ENCODE data around the gene NUDT2.
"Not testable (repeated sequence)": the region's sequence is repeated elsewhere in the genome, so short reads cannot be mapped to it uniquely, and the experiment has no call there.

NUDT2 gene

GRCh38 chr9:34328987-34329832 is at the start of gene NUDT2, which contains the start of gene KIF24:
NUDT2 (plus strand) TSS chr9:34329569; CDS start chr9:34339040, 9,471 bp downstream.
KIF24 (minus strand) TSS chr9:34329268; CDS start chr9:34311346, 17,922 bp downstream.
- DNase-seq: peak; percentile 99 to 100 (median 100)

GRCh38 chr9:34282096-34282495 is 47.3 kb upstream of the NUDT2 start:
- DNase-seq: no peak

- DNase-seq: no peak
Observed at GRCh38 chr9:34289159-34289558, 40.2 kb upstream of the NUDT2 start.

- peak; percentile 62 to 76 (median 71) for DNase-seq
Observed at GRCh38 chr9:34291023-34291422, 38.3 kb upstream of the NUDT2 start.

GRCh38 chr9:34291423-34291822 is 37.9 kb upstream of the NUDT2 start:
- no peak for DNase-seq

GRCh38 chr9:34292552-34292951 is 36.8 kb upstream of the NUDT2 start:
- no peak for DNase-seq

GRCh38 chr9:34301064-34301463 is 28.3 kb upstream of the NUDT2 start:
- not testable (repeated sequence) for DNase-seq

GRCh38 chr9:34308316-34308715 is 21.1 kb upstream of the NUDT2 start:
- not testable (repeated sequence) for DNase-seq

GRCh38 chr9:34310215-34310614 is 19.2 kb upstream of the NUDT2 start:
- no peak for DNase-seq

- DNase-seq: no peak
Observed at GRCh38 chr9:34311499-34312185, 17.7 kb upstream of the NUDT2 start.

- DNase-seq: no peak
Observed at GRCh38 chr9:34317436-34317835, 11.9 kb upstream of the NUDT2 start.

GRCh38 chr9:34318163-34318790 is 11.1 kb upstream of the NUDT2 start:
- no peak for DNase-seq

GRCh38 chr9:34321451-34321850 is 7.9 kb upstream of the NUDT2 start:
- peak in 1 of 3 donors; percentile 41 for DNase-seq

- no peak for DNase-seq
Observed at GRCh38 chr9:34322899-34323591, 6.3 kb upstream of the NUDT2 start.

- no peak for DNase-seq
Observed at GRCh38 chr9:34326690-34327089, 2.7 kb upstream of the NUDT2 start.

- peak in 1 of 3 donors; percentile 65 for DNase-seq
Observed at GRCh38 chr9:34328500-34328986, 826 bp upstream of the NUDT2 start.

- DNase-seq: peak in 1 of 3 donors; percentile 22
Observed at GRCh38 chr9:34331196-34331595, 1.8 kb downstream of the NUDT2 start.

GRCh38 chr9:34332076-34332964 is 3.0 kb downstream of the NUDT2 start:
- DNase-seq: peak; percentile 44 to 57 (median 48)

- DNase-seq: no peak
Observed at GRCh38 chr9:34333836-34334235, 4.5 kb downstream of the NUDT2 start.

- no peak for DNase-seq
Observed at GRCh38 chr9:34334337-34334824, 5.0 kb downstream of the NUDT2 start.

GRCh38 chr9:34334916-34335315 is 5.5 kb downstream of the NUDT2 start:
- DNase-seq: no peak
